Adrenal gland (tissue), 12 donors: ENCODE results near the gene ZFR. TPM values are rescaled to one million over a fixed set of nuclear protein-coding genes. Genes with fewer than 3 reads are reported as not detected.

Experiments used
- DNase-seq, 7 donors: peaks; one replicate each; pipeline ENCODE4 v3.0.0-alpha.2; 2019 to 2020
- H3K27ac ChIP-seq, 5 donors: fragments of 200-600 bp; sonication (generic) in 4 of 5; 1 replicate in 3 of 5; 2 replicates in 2 of 5; pipeline versions ENCODE4 v1.5.1 to v1.8.0; 2016 to 2020; ENCODE audit warnings: mild to moderate bottlenecking in 1 of 5
- H3K27me3 ChIP-seq: fragments of 200-600 bp; 2 replicates; pipeline ENCODE4 v1.8.0; 2021
- H3K36me3 ChIP-seq, 2 donors: fragments of 200-600 bp; replicated peaks in 1 of 2; 1 replicate in 1 of 2; 2 replicates in 1 of 2; pipeline versions ENCODE4 v1.5.1 to v1.8.0; 2018 to 2022
- H3K4me1 ChIP-seq, 2 donors: fragments of 200-600 bp; replicated peaks in 1 of 2; 1 replicate in 1 of 2; 2 replicates in 1 of 2; pipeline versions ENCODE4 v1.5.1 to v1.8.0; 2018 to 2021
- H3K4me3 ChIP-seq, 4 donors: fragments of 200-600 bp; sonication (generic) in 3 of 4; one replicate each; pipeline ENCODE4 v1.5.1; 2016 to 2018
- H3K9me3 ChIP-seq, 3 donors: fragments of 200-600 bp; sonication (generic) in 1 of 3; replicated peaks in 1 of 3; 1 replicate in 2 of 3; 2 replicates in 1 of 3; pipeline versions ENCODE4 v1.5.1 to v1.8.0; 2016 to 2021
- POLR2A ChIP-seq, 2 donors: fragments of 450-650 bp; IDR thresholded peaks; one replicate each; pipeline ENCODE4 v1.6.1; 2017; ENCODE audit warnings: antibody characterized with exemption in 2 of 2, mild to moderate bottlenecking in 2 of 2, moderate library complexity in 1 of 2
- WGBS, 4 donors: extraction: QIAGEN DNeasy Blood & Tissue Kit in 2 of 4; methylation state at CpG; one replicate each; pipeline versions ENCODE4 v1.1.5 to v1.1.7; 2013 to 2017; 5-methylcytosine and 5-hydroxymethylcytosine counted together
- intact Hi-C, 2 donors: fragments of 100-400 bp; cut with DNase I; formaldehyde crosslinking; loops; one replicate each; pipeline versions ENCODE4 v1.14.1 to v1.15.0; 2022 to 2023
- polyA plus RNA-seq, 3 donors: library from polyadenylated mRNA; stranded (reverse); fragments of 200-250 nt in 2 of 3; fragments of 350-450 nt in 1 of 3; fragmentation: Illumina TruSeq in 1 of 3; extraction: RNeasy Lipid Tissue Mini Kit (QIAGEN cat#74804) in 1 of 3; gene quantifications; one replicate each; pipeline ENCODE4 v1.2.3, GENCODE V29; 2013 to 2014
- total RNA-seq, 9 donors: library from RNA; depleted of rRNA in 4 of 9; stranded (reverse); fragments of >200 nt in 4 of 9; fragments of 120-200 nt in 1 of 9; fragmentation: NEBNext Ultra II Directional in 1 of 9; extraction: Animal tissue kit (Norgen Biotek cat#: 25700) in 1 of 9; gene quantifications; one replicate each; pipeline versions ENCODE4 v1.1.0 to v1.2.4, GENCODE V29; 2013 to 2023
- TF ChIP-seq, protein P1 (sequence below), 6 experiments: fragments of 450-650 bp in 4 of 6; fragments of 200-600 bp in 2 of 6; sonication (generic) in 1 of 6; IDR thresholded peaks; 1 replicate in 5 of 6; 2 replicates in 1 of 6; pipeline versions ENCODE4 v1.5.1 to v1.8.0; 2016 to 2021; ENCODE audit warnings: antibody characterized with exemption in 6 of 6, mild to moderate bottlenecking in 2 of 6, moderate library complexity in 1 of 6
- donor health status: healthy with polysubstance abuse.
- donor health status: Bipolar disorder and iron deficiency.
- donor health status: DM: yes; HTN: yes; CAD: no.
- donor health status: DM: no; HTN: no; CAD: no.
- donor health status: DM: no; HTN: no; CAD: no.
- donor health status: DM: yes; HTN: yes; CAD: no.

The ZFR gene
- total and polyA plus RNA-seq, 12 donors, result 29.4 to 154 (median 72.7) TPM

DNA sequence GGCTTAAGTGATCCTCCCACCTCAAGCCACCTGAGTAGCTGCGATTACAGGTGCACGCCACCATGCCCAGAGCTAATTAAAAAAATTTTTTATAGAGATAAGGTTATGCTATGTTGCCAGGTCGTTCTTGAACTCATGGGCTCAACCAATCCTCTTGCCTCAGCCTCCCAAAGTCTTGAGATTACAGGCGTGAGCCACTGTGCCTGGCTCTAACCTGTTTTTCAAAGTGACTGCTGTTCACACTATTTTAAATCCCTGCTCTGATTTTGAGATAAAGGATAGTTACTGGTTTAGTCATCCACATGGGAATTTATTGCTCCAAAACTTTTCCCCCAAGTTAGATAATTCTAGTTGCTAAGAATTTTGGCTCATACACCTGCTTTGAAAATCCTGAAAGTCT is 83.6 kb downstream of the ZFR start:
- TF ChIP-seq, protein P1, sequence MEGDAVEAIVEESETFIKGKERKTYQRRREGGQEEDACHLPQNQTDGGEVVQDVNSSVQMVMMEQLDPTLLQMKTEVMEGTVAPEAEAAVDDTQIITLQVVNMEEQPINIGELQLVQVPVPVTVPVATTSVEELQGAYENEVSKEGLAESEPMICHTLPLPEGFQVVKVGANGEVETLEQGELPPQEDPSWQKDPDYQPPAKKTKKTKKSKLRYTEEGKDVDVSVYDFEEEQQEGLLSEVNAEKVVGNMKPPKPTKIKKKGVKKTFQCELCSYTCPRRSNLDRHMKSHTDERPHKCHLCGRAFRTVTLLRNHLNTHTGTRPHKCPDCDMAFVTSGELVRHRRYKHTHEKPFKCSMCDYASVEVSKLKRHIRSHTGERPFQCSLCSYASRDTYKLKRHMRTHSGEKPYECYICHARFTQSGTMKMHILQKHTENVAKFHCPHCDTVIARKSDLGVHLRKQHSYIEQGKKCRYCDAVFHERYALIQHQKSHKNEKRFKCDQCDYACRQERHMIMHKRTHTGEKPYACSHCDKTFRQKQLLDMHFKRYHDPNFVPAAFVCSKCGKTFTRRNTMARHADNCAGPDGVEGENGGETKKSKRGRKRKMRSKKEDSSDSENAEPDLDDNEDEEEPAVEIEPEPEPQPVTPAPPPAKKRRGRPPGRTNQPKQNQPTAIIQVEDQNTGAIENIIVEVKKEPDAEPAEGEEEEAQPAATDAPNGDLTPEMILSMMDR (IDR thresholded peaks at IDR 0.05), result no peak
- TF ChIP-seq POLR2A (IDR thresholded peaks at IDR 0.05), result no peak
- Histone ChIP-seq H3K27me3 (no peaks in the 10 kb centered on the region), H3K36me3 (peaks cover 0 to 24% of the 10 kb centered on the region in 2 donors), H3K4me1 (no peaks in the 10 kb centered on the region), H3K27ac (no peak overlapping the region), H3K9me3 (no peaks in the 10 kb centered on the region), H3K4me3 (no peak overlapping the region)
- WGBS, 4 donors, result 93 to 100% (median 97%) methylated on average over 4 of the region's 4 CpGs
- DNase-seq, result no peak
- intact Hi-C loops, result no loop called here

- no peaks in the 10 kb centered on the region for H3K9me3 ChIP-seq
- H3K4me3 ChIP-seq, result no peak overlapping the region
- no peaks in the 10 kb centered on the region for H3K4me1 ChIP-seq
- H3K27ac ChIP-seq, result no peak overlapping the region
- intact Hi-C loops, result no loop called here
- H3K27me3 ChIP-seq, result no peaks in the 10 kb centered on the region
- peaks cover 0 to 18% of the 10 kb centered on the region in 2 donors for H3K36me3 ChIP-seq
- 78 to 88% (median 83%) methylated on average over 6 of the region's 6 CpGs for WGBS, 4 donors
- no peak for DNase-seq
- TF ChIP-seq, protein P1 (IDR thresholded peaks at IDR 0.05), result no peak
- TF ChIP-seq POLR2A (IDR thresholded peaks at IDR 0.05), result no peak
Observed at GRCh38 chr5:32358611-32359010, 85.9 kb downstream of the ZFR start.

DNA sequence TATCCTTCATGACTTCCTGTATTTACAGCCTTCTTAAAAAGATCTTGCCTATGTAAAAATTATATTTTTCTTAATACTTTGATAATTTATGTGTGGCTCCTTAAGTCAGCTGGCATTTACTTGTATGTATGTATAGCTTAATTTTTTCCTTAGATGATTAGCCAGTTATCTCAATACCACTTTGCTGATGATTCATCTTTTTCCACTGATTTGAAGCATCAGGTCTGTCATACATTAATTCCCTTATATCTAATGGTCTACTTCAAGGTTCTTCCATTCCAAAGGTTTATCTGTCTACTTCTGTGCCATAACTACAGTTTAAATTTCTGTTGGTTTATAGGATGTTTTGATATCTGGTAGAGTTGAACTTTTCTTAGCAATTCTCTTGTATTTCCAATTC is 86.9 kb downstream of the ZFR start:
- H3K27me3 ChIP-seq, result no peaks in the 10 kb centered on the region
- H3K4me1 ChIP-seq, result no peaks in the 10 kb centered on the region
- H3K36me3 ChIP-seq, result peaks cover 0 to 9% of the 10 kb centered on the region in 2 donors
- no peak for DNase-seq
- no peak overlapping the region for H3K4me3 ChIP-seq
- intact Hi-C loops, result no loop called here
- TF ChIP-seq POLR2A (IDR thresholded peaks at IDR 0.05), result no peak
- TF ChIP-seq, protein P1 (IDR thresholded peaks at IDR 0.05), result no peak
- no peak overlapping the region for H3K27ac ChIP-seq
- H3K9me3 ChIP-seq, result no peaks in the 10 kb centered on the region

GRCh38 chr5:32355686-32356085 is 88.9 kb downstream of the ZFR start:
- Histone ChIP-seq H3K27ac (no peak overlapping the region), H3K36me3 (peaks cover 0 to 3% of the 10 kb centered on the region in 2 donors), H3K4me1 (no peaks in the 10 kb centered on the region), H3K9me3 (no peaks in the 10 kb centered on the region), H3K27me3 (no peaks in the 10 kb centered on the region), H3K4me3 (no peak overlapping the region)
- no peak for DNase-seq
- intact Hi-C loops, result no loop called here
- TF ChIP-seq POLR2A (IDR thresholded peaks at IDR 0.05), result no peak
- TF ChIP-seq, protein P1 (IDR thresholded peaks at IDR 0.05), result no peak
- WGBS, 4 donors, result 57 to 70% (median 62%) methylated on average over 4 of the region's 4 CpGs
